B cell (primary cell): Measurements from ENCODE around the gene SURF6.

Source experiments
- EZH2 ChIP-seq: IDR thresholded peaks from 2 replicates; pipeline ENCODE4 v1.6.1; 2012; ENCODE audit warnings: borderline replicate concordance, low read depth, mild to moderate bottlenecking, moderate library complexity, low read length; ENCODE audit not compliant: insufficient read depth, poor library complexity, severe bottlenecking
- TF ChIP-seq, protein P1 (sequence below): fragments of 200-600 bp; IDR thresholded peaks from one replicate; pipeline ENCODE4 v1.8.0; 2022; ENCODE audit warnings: antibody characterized with exemption, mild to moderate bottlenecking

DNA sequence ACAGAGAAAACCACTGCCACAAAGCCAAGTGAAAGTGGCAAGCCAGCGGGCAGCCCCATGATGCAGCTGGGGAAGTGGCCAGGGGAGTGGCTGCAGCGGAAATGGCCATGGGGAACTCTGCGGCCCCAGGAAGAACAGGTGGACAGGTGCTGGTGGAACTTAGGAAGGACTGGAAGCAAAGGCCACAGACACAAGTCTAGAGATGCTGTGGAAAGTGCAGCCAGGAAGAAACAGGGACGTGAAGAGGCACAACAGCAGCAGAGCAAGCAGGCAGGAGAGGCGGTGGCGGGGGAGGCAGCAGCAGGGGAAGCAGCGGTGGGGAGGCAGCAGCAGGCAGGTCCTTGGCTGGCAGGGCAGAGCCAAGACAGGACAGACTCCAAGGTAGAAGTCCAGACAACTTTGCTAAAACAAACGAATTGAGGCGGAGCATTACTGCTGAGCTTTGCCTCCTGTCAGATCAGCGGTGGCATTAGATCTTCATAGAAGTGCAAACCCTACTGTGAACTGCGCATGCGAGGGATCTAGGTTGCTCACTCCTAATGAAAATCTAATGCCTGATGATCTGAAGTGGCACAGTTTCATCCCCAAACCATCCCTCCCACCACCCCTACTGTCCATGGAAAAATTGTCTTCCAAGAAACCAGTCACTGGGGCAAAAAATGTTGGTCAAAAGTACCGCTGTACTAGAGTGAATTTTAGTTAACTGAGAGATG lies 11.8 kb downstream of the SURF6 start:
- TF ChIP-seq, protein P1, sequence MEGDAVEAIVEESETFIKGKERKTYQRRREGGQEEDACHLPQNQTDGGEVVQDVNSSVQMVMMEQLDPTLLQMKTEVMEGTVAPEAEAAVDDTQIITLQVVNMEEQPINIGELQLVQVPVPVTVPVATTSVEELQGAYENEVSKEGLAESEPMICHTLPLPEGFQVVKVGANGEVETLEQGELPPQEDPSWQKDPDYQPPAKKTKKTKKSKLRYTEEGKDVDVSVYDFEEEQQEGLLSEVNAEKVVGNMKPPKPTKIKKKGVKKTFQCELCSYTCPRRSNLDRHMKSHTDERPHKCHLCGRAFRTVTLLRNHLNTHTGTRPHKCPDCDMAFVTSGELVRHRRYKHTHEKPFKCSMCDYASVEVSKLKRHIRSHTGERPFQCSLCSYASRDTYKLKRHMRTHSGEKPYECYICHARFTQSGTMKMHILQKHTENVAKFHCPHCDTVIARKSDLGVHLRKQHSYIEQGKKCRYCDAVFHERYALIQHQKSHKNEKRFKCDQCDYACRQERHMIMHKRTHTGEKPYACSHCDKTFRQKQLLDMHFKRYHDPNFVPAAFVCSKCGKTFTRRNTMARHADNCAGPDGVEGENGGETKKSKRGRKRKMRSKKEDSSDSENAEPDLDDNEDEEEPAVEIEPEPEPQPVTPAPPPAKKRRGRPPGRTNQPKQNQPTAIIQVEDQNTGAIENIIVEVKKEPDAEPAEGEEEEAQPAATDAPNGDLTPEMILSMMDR, result no peak
- no peak for TF ChIP-seq EZH2
